Islet precursor cell (in vitro differentiated cells): ENCODE data around the gene IL22RA1.

Experiments
- DNase-seq: peaks from one replicate; pipeline ENCODE4 v3.0.0-alpha.2; 2018

Gene IL22RA1

GRCh38 chr1:24096009-24096738, 46.8 kb downstream of the IL22RA1 start:
- no peak for DNase-seq

GRCh38 chr1:24095140-24095859, 47.6 kb downstream of the IL22RA1 start:
- no peak for DNase-seq

- DNase-seq = no peak
Measured at GRCh38 chr1:24094554-24094953, 48.4 kb downstream of the IL22RA1 start.

- DNase-seq = no peak
Measured at GRCh38 chr1:24093732-24094131, 49.2 kb downstream of the IL22RA1 start.

GRCh38 chr1:24092979-24093378, 50.0 kb downstream of the IL22RA1 start:
- no peak for DNase-seq

GRCh38 chr1:24091971-24092482, 50.9 kb downstream of the IL22RA1 start:
- no peak for DNase-seq

- DNase-seq = no peak
Measured at GRCh38 chr1:24090736-24091135, 52.2 kb downstream of the IL22RA1 start.

GRCh38 chr1:24089743-24090555, 53.0 kb downstream of the IL22RA1 start:
- DNase-seq = no peak

- DNase-seq = no peak
Measured at GRCh38 chr1:24089027-24089742, 53.8 kb downstream of the IL22RA1 start.

GRCh38 chr1:24086466-24086865, 56.5 kb downstream of the IL22RA1 start:
- no peak for DNase-seq

GRCh38 chr1:24085546-24085945, 57.4 kb downstream of the IL22RA1 start:
- DNase-seq = no peak

- DNase-seq = no peak
Measured at GRCh38 chr1:24085007-24085406, 57.9 kb downstream of the IL22RA1 start.

- DNase-seq = no peak
Measured at GRCh38 chr1:24084050-24084449, 58.9 kb downstream of the IL22RA1 start.

GRCh38 chr1:24082372-24082771, 60.6 kb downstream of the IL22RA1 start:
- no peak for DNase-seq

GRCh38 chr1:24081190-24081589, 61.8 kb downstream of the IL22RA1 start:
- DNase-seq = no peak

- no peak for DNase-seq
Measured at GRCh38 chr1:24080131-24080530, 62.8 kb downstream of the IL22RA1 start.

- DNase-seq = no peak
Measured at GRCh38 chr1:24077278-24077978, 65.5 kb downstream of the IL22RA1 start.

- DNase-seq = no peak
Measured at GRCh38 chr1:24075946-24076345, 67.0 kb downstream of the IL22RA1 start.

- DNase-seq = no peak
Measured at GRCh38 chr1:24075590-24075854, 67.4 kb downstream of the IL22RA1 start.

- DNase-seq = no peak
Measured at GRCh38 chr1:24074817-24075589, 67.9 kb downstream of the IL22RA1 start.

- no peak for DNase-seq
Measured at GRCh38 chr1:24074196-24074595, 68.7 kb downstream of the IL22RA1 start.

- no peak for DNase-seq
Measured at GRCh38 chr1:24071941-24072340, 71.0 kb downstream of the IL22RA1 start.
